HG02678 (cell line): ENCODE results near the gene PLP2.
A peak's percentile ranks its signal among the peaks of the same experiment; 100 is the strongest.
"Not testable (repeated sequence)": the region's sequence is repeated elsewhere in the genome, so short reads cannot be mapped to it uniquely, and the experiment has no call there.

Experiments
- ATAC-seq: cut with Tn5 transposase; IDR thresholded peaks from one replicate; pipeline ENCODE4 v1.9.1; 2021; ENCODE audit warnings: mild to moderate bottlenecking, moderate library complexity; ENCODE audit not compliant: unreplicated experiment

The PLP2 gene

GRCh38 chrX:49163555-49164419 is 7.9 kb upstream of the PLP2 start:
- ATAC-seq = peak; percentile 66

DNA sequence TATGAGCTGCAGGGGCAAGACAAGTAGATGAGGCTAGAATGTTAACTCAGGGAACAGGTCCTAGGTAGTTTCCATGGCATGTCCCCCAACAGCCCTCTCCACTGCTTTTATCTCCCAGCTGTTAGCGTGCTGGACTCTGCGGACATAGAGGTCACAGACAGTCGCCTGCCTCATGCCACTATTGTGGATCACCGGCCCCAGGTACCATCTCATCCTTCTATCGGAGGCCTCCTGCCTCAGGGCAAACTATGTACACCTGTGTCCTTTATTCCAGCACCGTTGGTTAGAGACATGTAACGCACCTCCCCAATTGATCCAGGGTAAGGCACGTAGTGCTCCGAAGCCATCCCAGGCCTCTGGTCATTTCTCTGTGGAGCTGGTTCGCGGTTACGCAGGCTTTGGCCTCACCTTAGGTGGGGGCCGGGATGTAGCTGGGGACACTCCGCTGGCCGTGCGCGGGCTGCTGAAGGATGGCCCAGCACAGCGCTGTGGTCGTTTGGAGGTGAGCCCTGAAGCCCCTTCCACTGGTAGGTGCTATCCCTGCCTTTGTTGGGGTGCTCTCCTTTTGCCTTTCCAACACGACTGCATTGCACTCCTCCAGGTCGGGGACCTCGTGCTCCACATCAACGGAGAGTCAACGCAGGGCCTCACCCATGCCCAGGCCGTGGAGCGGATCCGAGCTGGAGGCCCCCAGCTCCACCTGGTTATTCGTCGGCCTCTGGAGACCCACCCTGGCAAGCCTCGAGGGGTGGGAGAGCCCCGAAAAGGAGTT is 6.9 kb upstream of the PLP2 start:
- ATAC-seq = no peak

DNA sequence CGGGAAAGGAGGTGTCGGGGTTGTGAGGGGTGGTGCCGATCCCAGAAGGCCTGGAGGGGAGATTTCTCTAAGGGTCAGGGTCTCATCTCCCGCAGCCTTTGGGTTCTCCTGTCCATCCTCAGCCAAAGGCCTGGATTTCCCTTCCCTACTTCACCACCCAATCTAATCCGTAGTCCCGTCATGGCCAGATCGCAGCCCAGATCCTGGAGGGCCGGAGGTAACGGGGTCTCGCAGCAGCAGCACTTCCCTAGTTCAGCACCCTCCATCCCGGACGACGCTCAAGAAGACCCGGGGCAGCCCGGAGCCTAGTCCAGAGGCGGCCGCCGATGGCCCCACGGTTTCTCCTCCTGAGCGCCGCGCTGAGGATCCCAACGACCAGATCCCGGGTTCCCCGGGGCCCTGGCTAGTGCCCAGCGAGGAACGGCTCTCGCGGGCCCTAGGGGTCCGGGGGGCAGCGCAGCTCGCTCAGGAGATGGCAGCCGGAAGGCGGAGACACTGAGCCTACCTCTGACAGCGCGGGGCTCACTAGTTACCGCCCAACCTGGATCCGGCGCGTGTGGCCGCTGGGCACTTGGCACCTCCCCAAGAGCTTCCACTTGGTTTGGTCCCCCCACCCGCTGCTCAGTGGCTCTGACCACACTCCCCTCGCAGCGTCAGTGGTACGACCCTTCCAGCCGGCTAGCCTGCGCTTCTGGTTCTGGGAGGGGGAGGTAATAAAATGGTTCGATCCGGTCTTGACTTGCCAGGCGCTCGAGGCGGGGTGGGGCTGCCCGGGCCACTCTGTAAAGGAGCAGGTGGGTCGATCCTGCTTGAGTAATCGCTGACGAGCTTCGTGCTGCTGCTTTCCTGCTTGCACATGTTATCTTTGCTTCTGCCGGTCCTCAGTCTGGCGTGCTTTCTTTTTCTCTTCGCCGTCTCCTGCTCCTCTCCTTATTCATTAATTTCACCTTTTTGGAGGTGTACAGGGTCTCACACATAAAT is 5.5 kb upstream of the PLP2 start:
- ATAC-seq = peak; percentile 41

GRCh38 chrX:49166914-49167739 is 4.6 kb upstream of the PLP2 start:
- no peak for ATAC-seq

GRCh38 chrX:49167740-49168108 is 4.0 kb upstream of the PLP2 start:
- ATAC-seq = no peak

DNA sequence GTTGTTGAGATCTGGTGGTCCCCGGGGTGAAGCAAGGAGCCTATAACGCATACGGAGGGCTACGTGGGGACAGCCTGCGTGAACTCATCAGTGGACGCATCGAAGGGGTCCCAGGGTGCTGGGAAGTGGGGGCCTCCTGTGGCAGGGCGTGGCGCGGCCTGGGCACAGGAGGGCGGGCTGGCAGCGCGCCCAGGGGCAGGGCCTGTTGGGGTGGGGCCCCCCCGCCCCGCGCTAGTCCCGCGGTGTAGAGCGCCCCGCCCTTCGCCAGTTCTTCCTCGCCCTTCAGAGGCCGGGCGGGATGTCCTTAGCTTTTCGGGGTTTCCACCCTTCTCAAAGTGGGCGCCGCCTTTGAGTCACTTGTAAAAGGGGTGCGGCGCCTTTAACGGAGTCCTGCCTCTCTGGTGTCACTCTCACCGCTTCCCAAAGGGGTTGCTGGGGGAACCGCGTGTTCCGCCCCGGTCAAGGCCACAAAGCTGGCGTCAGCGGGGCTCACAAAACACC is 632 bp downstream of the PLP2 start:
- peak; percentile 75 for ATAC-seq

- not testable (repeated sequence) for ATAC-seq
These were observed 1.8 kb downstream of the PLP2 start for GRCh38 chrX:49173544-49173943.

- ATAC-seq = no peak
These were observed 3.0 kb downstream of the PLP2 start for GRCh38 chrX:49174723-49175122.

DNA sequence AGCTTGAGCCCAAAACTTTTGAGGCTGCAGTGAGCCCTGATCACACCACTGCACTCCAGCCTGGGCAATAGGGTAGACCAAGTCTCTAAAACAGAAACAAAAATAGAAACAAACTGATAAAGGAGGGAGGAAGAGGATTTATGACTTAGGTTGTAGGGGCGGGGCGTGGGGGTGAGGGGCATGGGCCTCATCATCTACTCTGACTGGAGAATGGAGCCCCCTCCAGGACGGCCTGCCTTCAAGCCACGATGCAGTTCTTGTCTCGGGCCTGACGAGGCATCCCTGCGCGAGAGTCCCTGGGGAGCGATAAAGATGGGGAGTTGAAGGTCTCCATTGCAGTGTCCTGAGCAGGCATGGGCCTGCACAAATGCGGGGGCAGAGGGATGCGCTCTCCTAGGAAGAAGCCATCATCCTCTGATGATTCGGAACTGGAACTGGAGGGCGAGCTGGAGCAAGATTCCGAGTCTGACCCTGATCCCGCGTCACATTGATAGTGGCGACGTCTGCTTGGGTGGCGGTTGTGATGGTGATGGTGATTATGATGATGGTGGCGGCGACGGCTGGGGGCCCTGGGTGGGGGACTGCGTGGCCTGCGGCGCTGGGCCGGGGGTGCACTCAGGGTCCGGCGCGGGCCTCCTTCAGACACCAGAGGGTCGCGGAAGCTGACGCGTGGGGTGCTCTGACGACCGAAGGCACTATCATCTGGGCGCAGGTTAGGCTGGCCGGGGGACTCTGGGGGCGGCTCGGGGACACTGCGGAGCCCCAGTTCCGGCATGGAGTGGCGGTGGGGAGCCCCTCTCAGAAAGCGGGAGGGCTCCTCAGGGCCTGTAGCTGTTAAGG is 4.0 kb downstream of the PLP2 start:
- no peak for ATAC-seq

DNA sequence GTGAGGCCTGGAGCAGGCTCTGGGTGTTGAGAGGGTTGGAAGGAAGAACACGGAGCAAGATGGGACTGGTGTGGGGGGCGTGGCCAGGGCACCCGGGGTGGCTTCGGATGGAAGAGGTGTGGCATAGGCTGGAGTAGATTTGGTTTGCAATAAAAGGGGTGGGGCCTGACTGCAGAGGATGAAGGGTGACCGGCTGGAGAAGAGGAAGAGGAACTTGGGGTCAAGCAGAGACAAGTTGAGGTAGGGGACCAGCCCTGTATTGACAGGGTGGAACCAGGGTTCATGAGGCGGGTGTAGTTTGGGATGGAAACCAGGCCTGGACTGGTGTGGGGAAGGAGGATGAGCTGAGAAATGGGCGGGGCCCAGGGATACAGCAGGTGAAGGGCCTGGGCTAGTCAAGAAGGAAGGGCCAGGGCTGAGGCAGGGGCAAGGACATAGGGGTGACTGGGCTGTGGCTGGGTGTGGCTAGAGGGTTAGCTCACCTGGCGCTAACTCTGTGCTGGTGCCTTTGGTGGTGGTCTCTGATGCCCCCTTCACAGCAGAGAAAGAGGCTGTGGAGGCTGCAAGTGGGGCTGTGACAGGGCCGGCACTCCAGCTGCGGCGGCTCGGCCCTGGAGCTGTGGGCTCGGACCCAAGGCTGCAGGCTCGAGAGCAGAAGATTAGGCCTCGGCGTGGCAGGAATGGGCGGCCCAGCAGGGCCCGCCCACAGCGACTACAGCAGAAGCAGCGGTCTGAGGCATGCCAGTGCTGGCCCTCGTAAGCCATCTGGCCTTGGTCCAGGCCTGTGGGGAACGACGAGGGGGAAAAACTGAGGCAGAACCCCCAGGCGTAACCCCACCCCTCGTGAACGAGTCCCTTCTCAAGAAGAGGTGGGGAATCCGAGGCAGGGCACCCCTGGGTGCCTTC is 5.0 kb downstream of the PLP2 start:
- no peak for ATAC-seq

GRCh38 chrX:49177338-49177833 is 5.7 kb downstream of the PLP2 start:
- ATAC-seq = no peak

GRCh38 chrX:49177873-49178480 is 6.3 kb downstream of the PLP2 start:
- no peak for ATAC-seq

GRCh38 chrX:49178537-49178936 is 6.8 kb downstream of the PLP2 start:
- no peak for ATAC-seq

GRCh38 chrX:49179358-49179757 is 7.7 kb downstream of the PLP2 start:
- no peak for ATAC-seq

DNA sequence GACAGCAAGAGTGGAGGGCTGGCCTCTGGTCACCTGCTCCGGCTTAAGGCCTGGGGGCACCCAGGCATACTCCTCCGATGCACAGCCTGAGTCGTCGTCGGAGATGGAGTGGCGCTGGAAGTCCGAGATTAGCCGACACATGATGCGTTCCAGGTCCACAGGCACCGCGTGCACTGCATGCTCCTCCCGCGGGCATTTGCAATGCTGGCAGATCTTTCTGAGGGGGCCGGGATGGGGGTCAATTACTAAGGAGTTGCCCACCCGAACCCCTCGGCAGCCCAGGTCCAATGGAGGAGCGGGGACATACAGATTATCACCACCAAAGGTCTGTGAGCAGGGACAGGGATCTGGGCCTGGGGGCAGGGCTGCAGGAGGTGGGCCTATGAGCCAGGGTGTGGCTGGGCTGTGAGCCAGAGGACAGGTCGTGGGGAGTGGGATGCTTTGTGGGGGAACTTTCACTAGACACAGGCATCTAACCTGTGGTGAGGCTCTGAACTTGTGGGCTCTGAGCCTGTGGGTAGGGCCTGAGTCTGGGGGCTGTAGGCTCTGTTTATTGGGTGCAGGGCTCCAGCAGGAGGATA is 12.1 kb downstream of the PLP2 start:
- ATAC-seq = no peak

GRCh38 chrX:49184294-49185281 is 12.9 kb downstream of the PLP2 start:
- peak; percentile 37 for ATAC-seq
